Activated CD4-positive, alpha-beta T cell treated with anti-CD3 and anti-CD28 coated beads for 4 hours (primary cell): Measurements from ENCODE around the gene SLC35F6.

Experiments
- DNase-seq, 2 donors: peaks; one replicate each; pipeline ENCODE4 v3.0.0-alpha.2; 2020

SLC35F6 gene

DNA sequence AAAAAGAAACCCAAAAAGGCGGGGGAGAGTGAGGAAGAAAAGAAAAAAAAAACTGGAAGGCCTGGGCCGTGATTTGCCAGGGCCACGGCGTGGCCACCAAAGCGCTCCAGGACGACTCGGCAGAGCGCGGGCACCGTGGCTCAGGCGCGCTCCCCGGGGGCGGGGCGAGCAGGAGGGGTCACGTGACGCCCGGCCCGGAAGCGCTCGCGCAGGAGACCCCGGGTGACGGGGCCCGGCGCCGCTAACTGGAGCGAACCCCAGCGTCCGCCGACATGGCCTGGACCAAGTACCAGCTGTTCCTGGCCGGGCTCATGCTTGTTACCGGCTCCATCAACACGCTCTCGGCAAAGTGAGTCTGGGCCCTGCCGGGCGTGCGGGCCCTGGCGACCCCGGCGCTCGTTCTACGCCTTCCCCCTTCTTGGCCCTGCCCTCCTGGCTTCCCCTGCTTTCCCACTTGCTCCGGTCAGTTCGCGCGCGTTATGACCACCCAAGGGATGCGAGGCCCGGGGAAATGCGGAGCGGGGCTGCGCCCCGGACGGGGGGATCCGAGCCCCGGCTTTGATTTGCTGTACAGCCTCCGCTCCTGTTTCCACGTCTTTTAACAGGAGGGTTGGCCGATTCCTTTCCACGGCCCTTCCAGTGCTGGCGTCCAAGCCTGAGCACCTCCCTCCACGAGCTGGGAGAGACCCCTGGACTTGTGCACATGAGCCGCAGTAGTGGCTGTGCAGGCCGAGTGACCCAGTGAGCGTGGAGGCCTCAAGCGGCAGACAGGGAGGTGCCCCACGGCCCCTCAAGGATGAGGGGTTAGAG is at the start of gene SLC35F6:
TSS of gene SLC35F6 (plus strand) at position 207 of the 810 bp plus-strand sequence. CDS start at position 273, 66 bp downstream.
- DNase-seq: peak; percentile 80 to 84

- DNase-seq: no peak
Observed at GRCh38 chr2:26715528-26716270, 48.4 kb upstream of the SLC35F6 start.

- no peak for DNase-seq
Observed at GRCh38 chr2:26716340-26716739, 47.7 kb upstream of the SLC35F6 start.

DNA sequence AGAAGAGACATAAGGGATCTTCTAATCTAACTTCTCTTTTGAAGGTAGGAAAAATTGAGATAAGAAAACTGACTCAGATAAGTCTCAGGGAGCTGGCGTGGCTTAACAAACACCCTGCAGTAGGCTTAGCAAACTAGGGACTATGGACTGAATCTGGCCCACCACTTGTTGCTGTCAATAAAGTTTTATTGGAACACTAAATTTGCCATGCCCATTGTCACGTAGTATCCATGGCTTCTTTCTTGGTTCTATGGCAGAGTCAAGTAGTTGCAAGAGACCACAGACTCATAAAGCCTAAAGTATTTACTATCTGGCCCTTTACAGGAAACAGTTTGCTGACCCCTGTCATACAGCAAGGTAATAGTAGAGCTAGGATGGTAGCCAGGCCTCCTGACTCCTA is 47.3 kb upstream of the SLC35F6 start:
- DNase-seq: no peak

- DNase-seq: no peak
Observed at GRCh38 chr2:26717362-26717761, 46.7 kb upstream of the SLC35F6 start.

GRCh38 chr2:26718949-26719686 is 45.0 kb upstream of the SLC35F6 start:
- DNase-seq: no peak

GRCh38 chr2:26720322-26721114 is 43.6 kb upstream of the SLC35F6 start:
- DNase-seq: no peak

DNA sequence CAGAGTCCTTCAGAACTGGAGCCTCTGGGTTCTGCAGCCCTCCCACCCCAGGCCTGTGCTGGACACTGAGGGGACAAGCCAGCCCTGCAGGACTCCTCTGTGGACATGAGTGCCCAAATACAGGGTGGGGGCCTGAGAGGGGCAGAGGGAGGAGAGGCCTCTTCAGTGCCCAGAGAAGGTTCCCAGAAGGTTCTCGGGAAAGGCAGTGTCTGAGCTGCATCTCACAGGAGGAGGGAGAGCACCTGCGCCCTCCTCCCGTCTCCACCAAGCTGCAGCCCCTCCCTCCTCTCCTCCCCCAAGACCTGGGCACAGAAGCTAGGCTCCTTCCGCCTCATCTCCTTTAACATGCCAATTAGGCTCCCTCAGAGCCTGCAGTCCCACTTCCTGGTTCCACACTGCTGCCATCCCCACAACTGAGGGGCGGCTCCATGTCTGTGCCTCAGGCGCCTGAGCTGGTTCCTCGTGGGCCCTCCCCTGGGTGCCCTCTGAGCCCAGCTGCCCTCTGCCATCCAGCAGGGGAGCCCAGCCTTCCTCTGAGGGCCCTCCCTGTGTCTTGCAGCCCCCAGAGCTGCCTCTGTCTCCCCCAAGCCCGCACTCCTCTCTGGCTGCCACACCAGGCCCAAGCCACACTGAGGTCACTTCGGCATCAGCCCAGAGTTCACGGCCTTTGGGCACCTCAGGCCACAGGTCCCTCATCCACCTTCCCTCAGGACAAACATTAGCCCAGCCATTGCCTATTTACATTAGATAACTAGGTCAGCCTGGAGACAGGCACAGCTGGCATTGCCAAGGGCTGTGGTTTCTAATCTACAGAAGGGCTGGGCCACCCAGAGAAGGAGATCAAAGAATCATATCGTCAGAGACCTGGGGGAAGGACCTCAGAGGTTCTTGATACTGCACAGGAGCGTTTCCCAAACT is 42.7 kb upstream of the SLC35F6 start:
- DNase-seq: no peak

GRCh38 chr2:26722328-26722727 is 41.8 kb upstream of the SLC35F6 start:
- no peak for DNase-seq

DNA sequence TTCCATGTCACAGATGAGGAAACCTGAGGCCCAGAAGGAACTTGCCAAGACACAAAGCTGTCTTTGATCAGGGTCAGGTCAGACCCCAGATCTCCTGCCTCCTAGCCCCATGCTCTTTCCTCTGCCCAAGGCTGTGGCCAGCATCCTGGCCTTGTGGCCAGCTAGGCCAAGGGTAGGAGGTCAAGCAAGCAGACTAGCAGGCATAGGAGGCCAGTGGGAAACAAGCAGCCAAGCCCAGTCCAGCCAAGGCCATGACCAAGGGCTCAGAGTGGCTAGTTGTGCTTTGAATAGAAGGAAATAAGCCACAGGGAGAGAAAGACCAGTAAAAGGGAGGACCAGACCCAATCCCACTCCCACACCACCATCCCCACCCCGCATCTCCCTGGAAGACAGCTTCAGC is 41.2 kb upstream of the SLC35F6 start:
- no peak for DNase-seq

- no peak for DNase-seq
Observed at GRCh38 chr2:26723475-26723874, 40.6 kb upstream of the SLC35F6 start.

DNA sequence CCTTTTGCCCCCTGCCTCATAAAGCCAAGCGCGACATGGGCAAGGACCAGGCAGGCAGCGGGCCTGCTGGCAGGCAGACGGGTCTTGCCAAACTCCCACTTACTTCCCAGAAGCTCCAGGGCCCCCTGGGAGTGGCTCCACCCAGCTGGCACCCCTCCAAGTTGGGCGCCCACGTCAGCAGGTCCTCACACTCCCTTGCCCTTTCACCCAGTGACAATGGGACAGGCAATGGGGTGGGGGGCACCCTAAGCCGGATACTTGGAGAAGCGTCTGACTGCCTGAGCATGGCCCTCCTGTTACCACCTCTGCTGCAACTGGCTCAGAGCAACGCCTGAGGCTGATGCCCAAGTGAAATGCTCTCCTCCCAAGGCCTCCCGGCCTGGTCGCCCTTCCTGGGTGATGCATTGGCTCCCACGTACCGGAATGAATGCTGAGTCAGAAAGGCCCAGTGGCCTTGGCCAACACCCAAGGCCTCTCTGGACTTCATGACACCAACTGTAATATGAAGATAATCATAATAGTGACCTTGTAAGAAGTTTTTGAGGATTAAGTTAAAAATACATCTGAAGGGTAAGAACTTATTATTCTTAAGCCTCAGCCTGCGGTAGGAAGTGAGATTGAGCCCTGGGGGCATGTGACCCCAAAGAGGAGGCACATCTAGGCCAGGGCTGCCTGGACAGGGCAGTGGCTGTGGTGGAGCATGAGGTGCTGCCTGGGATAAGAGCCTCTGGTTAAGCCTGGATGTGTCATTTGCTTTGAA is 39.9 kb upstream of the SLC35F6 start:
- no peak for DNase-seq

- DNase-seq: no peak
Observed at GRCh38 chr2:26724784-26725520, 39.1 kb upstream of the SLC35F6 start.

- DNase-seq: no peak
Observed at GRCh38 chr2:26725521-26725820, 38.6 kb upstream of the SLC35F6 start.

DNA sequence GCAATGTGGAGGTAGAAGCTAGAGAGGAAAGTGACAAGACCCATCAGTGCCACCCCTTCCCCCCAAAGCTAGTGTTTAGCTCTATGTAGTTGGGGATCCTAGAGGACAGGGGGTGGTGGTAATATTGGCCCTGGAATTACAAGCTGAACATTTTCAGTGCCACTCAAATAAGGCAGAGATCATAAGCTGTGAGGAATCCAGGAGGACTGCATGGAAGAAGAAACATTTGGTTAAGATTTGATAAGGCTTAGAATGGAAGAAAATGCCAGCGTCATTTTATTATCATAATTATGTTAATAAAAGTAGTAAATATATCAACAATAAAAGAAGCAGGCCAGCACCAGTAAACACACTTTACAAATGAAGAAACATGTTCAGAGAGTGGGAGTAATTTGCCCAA is 37.9 kb upstream of the SLC35F6 start:
- no peak for DNase-seq

GRCh38 chr2:26727641-26728561 is 36.2 kb upstream of the SLC35F6 start:
- peak in 1 of 2 donors; percentile 16 for DNase-seq

DNA sequence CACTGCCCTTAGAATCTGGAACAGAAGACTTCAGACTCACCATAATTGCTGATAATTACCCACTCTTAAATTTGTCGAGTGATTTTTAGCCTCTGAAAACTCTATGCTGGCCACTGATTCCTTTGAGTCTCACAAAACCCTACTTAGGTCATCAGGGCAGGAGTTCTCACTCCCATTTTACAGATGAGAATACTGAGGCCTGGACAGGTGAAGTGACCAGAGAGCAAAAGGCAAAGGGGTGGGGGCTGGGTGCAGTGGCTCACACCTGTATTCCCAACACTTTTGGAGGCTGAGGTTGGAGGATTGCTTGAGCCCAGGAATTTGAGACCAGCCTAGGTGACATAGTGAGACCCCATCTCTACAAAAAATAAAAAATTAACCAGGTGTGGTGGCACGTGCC is 34.8 kb upstream of the SLC35F6 start:
- DNase-seq: no peak

- DNase-seq: no peak
Observed at GRCh38 chr2:26730549-26731344, 33.3 kb upstream of the SLC35F6 start.
